Glutamatergic neuron (in vitro differentiated cells): Measurements from ENCODE around the gene SLC25A48. TPM values are rescaled to one million over a fixed set of nuclear protein-coding genes. Genes with fewer than 3 reads are reported as not detected.

ENCODE experiments used
- DNase-seq: peaks from one replicate; pipeline ENCODE4 v3.0.0; 2022
- H3K27ac Mint-ChIP-seq: one replicate; pipeline ENCODE4 v1.8.0; 2020; ENCODE audit warnings: mild to moderate bottlenecking, mixed read lengths, inconsistent platforms; ENCODE audit not compliant: unreplicated experiment
- H3K27me3 Mint-ChIP-seq: one replicate; pipeline ENCODE4 v1.8.0; 2020; ENCODE audit warnings: mild to moderate bottlenecking, moderate library complexity, mixed read lengths, inconsistent platforms; ENCODE audit not compliant: unreplicated experiment
- H3K36me3 Mint-ChIP-seq: one replicate; pipeline ENCODE4 v1.8.0; 2020; ENCODE audit warnings: mild to moderate bottlenecking, mixed read lengths, inconsistent platforms; ENCODE audit not compliant: unreplicated experiment
- H3K4me1 Mint-ChIP-seq: one replicate; pipeline ENCODE4 v1.8.0; 2020; ENCODE audit warnings: mild to moderate bottlenecking, low read depth, mixed read lengths, inconsistent platforms; ENCODE audit not compliant: unreplicated experiment
- H3K4me3 Mint-ChIP-seq: one replicate; pipeline ENCODE4 v1.8.0; 2020; ENCODE audit warnings: mild to moderate bottlenecking, mixed read lengths, inconsistent platforms; ENCODE audit not compliant: unreplicated experiment
- H3K9me3 Mint-ChIP-seq: one replicate; pipeline ENCODE4 v1.8.0; 2020; ENCODE audit warnings: mild to moderate bottlenecking, moderate library complexity, mixed read lengths, inconsistent platforms; ENCODE audit not compliant: unreplicated experiment
- CTCF ChIP-seq: fragments of 200-600 bp; sonication (generic); IDR thresholded peaks from one replicate; pipeline ENCODE4 v1.5.0; 2021; ENCODE audit not compliant: partially characterized antibody, unreplicated experiment
- total RNA-seq: library from RNA; stranded (reverse); fragmentation: NEBNext Ultra II Directional; extraction: Animal tissue kit (Norgen Biotek cat#: 25700); gene quantifications from one replicate; pipeline ENCODE4 v1.2.1, GENCODE V29; 2021; ENCODE audit not compliant: unreplicated experiment

The SLC25A48 gene
- total RNA-seq, 1 donor from 2014 or later, result 1.7 TPM

DNA sequence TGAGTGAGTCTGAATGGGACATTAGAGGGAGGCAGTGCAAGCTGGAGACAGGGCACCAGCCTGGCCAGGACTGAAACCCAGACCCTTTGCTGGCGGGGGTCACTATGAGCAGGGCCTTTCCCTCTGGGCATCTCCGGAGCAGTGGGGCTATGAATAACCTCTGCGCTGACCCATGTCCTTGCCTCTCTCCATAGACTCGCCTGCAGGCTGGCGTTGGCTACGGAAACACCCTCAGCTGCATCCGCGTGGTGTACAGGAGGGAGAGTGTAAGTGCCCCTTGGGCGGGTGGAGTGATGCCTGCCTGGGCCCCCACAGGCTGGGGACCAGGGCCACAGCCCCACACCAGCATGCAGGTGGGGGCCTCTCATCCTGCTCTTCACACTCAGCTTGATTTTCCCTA, 15.8 kb downstream of the SLC25A48 start:
- H3K4me1 Mint-ChIP-seq, result no peaks in the 10 kb centered on the region
- H3K27ac Mint-ChIP-seq, result no peak overlapping the region
- no peak for DNase-seq
- peaks cover 3% of the 10 kb centered on the region for H3K27me3 Mint-ChIP-seq
- no peak overlapping the region for H3K4me3 Mint-ChIP-seq
- no peaks in the 10 kb centered on the region for H3K9me3 Mint-ChIP-seq
- peaks cover 23% of the 10 kb centered on the region for H3K36me3 Mint-ChIP-seq
- no peak for TF ChIP-seq CTCF

DNA sequence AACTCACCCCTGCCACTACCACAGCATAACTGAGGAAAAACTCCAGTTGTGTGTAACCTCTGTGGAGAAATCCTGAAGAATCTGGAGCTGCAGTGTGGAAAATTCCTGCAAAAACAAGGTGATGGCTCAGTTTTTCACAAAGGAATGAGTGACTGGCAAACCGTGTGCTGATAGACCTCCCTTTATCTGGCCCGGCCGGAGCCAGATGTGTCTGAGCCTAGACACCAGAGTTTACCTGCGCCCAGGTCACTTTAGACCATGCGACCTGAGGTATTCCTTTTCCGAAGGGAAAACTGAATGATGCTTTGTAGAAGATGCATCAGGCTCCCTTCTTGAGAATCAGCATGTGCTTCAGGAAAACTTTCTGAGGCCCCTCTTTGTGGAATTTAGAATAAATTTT, 16.2 kb downstream of the SLC25A48 start:
- H3K27ac Mint-ChIP-seq, result no peak overlapping the region
- DNase-seq, result no peak
- H3K9me3 Mint-ChIP-seq, result no peaks in the 10 kb centered on the region
- TF ChIP-seq CTCF, result no peak
- H3K27me3 Mint-ChIP-seq, result peaks cover 3% of the 10 kb centered on the region
- H3K36me3 Mint-ChIP-seq, result peaks cover 23% of the 10 kb centered on the region
- H3K4me1 Mint-ChIP-seq, result no peaks in the 10 kb centered on the region
- no peak overlapping the region for H3K4me3 Mint-ChIP-seq

GRCh38 chr5:135851186-135851914, 16.9 kb downstream of the SLC25A48 start:
- Mint-ChIP-seq H3K9me3 (no peaks in the 10 kb centered on the region), H3K4me1 (no peaks in the 10 kb centered on the region), H3K36me3 (peaks cover 23% of the 10 kb centered on the region), H3K27ac (no peak overlapping the region), H3K4me3 (no peak overlapping the region), H3K27me3 (peaks cover 3% of the 10 kb centered on the region)
- DNase-seq, result no peak
- TF ChIP-seq CTCF, result no peak

DNA sequence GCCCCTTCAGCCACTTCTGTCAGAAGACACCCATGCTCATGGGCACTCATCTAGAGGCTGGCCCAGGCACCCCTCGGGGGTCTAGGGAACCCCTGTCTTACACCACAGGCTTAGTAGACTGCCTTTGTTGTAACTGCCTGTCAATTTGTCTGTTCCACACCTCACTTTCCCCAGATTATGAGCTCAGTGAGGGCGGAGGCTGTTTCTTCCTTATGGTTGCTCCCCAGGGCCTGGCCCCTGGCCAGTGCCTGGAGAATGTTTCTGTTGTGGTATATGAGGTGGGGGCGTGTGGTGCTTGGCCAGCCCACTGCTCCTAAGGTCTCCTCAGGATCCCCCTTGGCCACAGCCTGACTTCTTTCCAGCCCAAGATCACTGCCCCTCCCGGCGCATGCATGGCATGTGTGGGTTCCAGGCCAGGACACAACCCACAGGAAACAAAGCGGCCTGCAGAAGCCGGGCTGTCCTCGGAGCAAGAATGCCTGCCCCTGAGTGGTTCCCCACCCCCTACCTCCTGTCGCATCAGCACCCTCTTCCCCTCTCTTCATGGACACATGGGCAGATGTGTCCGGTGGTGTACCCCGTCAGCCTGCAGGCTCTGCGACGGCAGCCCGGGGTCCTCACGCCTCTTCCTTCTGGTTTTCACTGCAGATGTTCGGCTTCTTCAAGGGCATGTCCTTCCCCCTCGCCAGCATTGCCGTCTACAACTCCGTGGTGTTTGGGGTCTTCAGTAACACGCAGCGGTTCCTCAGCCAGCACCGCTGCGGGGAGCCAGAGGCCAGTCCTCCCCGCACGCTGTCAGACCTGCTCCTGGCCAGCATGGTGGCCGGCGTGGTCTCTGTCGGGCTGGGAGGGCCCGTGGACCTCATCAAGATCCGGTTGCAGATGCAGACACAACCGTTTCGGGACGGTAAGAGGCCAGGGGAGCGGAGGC, 17.7 kb downstream of the SLC25A48 start:
- peaks cover 3% of the 10 kb centered on the region for H3K27me3 Mint-ChIP-seq
- peaks cover 23% of the 10 kb centered on the region for H3K36me3 Mint-ChIP-seq
- no peak for TF ChIP-seq CTCF
- no peak for DNase-seq
- H3K9me3 Mint-ChIP-seq, result no peaks in the 10 kb centered on the region
- H3K4me3 Mint-ChIP-seq, result no peak overlapping the region
- H3K4me1 Mint-ChIP-seq, result no peaks in the 10 kb centered on the region
- no peak overlapping the region for H3K27ac Mint-ChIP-seq
